Measurements from ENCODE around the gene ZAP70.

The ZAP70 gene

DNA sequence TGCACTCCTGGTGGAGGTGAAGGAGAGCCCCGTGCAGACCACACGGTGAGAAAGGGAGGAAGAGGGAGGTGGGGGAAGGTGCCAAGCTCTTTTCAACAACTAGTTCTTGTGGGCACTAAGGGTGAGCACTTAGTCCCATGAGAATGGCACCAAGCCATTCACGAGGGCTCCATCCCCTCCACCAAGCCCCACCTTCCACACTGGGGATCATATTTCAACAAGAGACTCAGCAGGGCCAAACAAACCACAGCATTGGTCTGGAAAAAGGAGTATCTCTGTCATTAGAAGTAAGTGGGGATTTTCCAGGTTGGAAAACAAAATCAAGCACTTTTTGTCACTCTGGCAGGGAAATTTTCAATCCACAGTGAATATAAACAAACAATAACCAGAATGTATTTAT lies 38.4 kb downstream of the ZAP70 start:
- 82% methylated on average over 2 of the region's 3 CpGs for WGBS (ENCODE audit: insufficient coverage)
- POLR2A ChIA-PET = no interaction called here
- Histone ChIP-seq H3K36me3 (ENCODE audit: control insufficient read depth in 4 of 4, insufficient read depth in 4 of 4, low read length in 3 of 4) (peaks cover 6 to 24% (median 11%) of the 10 kb centered on the region in 4 experiments), H3K27ac (ENCODE audit: insufficient read depth in 1 of 2, low read depth in 1 of 2, low read length in 2 of 2, poor library complexity in 1 of 2, severe bottlenecking in 2 of 2) (no peak overlapping the region), H3K4me1 (ENCODE audit: control extremely low read depth in 1 of 4, control insufficient read depth in 4 of 4, insufficient read depth in 4 of 4, low read length in 3 of 4) (peaks cover 0 to 9% (median 3%) of the 10 kb centered on the region in 4 experiments), H3K27me3 (replicated peaks in 2 of 5; ENCODE audit: control insufficient read depth in 4 of 5, insufficient read depth in 5 of 5, low read length in 4 of 5) (no peaks in the 10 kb centered on the region), H3K9me3 (ENCODE audit: control extremely low read depth in 1 of 5, control insufficient read depth in 4 of 5, insufficient read depth in 2 of 5, low read depth in 1 of 5, low read length in 4 of 5) (no peaks in the 10 kb centered on the region), H3K4me3 (ENCODE audit: control insufficient read depth in 1 of 7, extremely low read depth in 1 of 7, insufficient read depth in 4 of 7, low read depth in 2 of 7, low read length in 6 of 7) (no peak overlapping the region)
- CTCF ChIA-PET = interaction anchor here (1.0 to 4.4 kb wide), 4 partner anchors 12 to 55 kb away, joined by 3 to 39 read pairs (median 4); no protein-coding TSS in a partner anchor
- DNase-seq = no peak

DNA sequence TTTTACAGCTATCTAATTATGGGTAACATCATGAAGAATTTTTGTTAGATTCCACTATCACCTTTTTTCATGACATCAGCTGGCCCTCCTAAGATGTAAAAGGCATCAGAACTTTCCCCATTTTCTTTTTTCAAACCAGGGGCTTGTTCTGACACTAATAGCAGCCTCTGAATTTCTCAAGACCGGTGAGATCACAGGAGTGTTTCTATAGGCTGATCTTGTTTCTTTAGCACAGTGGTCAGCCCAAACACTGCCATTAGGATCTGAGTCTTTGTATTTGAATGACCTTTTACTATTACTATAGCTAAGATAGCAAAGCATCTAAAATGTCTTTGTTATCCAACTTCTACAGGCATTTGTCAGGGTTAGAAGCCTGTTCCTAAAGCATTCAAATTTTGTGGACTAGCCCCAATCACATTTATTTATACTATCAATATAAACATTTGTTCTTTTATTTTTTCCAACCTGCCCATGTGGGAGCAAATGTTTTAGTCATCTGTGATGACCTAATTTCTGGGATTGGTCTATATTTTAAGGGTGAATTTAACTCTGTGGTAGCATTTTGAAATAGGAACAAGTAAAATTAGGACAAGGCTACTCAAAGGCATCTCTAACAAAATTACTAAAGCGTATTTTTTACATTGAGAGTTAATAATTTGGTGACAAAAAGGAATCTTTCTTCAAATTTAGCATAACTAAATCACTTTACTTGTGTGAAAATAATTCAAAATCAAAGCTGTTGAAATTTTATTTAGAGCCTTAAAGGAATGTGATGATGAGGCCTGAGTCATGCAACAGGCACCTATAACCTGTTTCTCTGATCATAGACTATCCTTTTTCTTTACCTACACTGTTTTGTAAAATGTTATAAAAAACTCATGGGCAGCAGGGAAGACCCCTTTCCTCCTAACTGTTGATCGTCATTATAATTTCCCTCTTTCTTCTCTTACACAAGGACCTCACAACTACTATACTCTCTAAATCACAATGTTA lies 39.3 kb downstream of the ZAP70 start:
- H3K36me3 ChIP-seq (ENCODE audit: control insufficient read depth in 4 of 4, insufficient read depth in 4 of 4, low read length in 3 of 4) = peaks cover 8 to 32% (median 18%) of the 10 kb centered on the region in 4 experiments
- no peak for DNase-seq
- H3K27me3 ChIP-seq (replicated peaks in 2 of 5; ENCODE audit: control insufficient read depth in 4 of 5, insufficient read depth in 5 of 5, low read length in 4 of 5) = no peaks in the 10 kb centered on the region
- no peak overlapping the region for H3K4me3 ChIP-seq (ENCODE audit: control insufficient read depth in 1 of 7, extremely low read depth in 1 of 7, insufficient read depth in 4 of 7, low read depth in 2 of 7, low read length in 6 of 7)
- peaks cover 0 to 9% (median 3%) of the 10 kb centered on the region in 4 experiments for H3K4me1 ChIP-seq (ENCODE audit: control extremely low read depth in 1 of 4, control insufficient read depth in 4 of 4, insufficient read depth in 4 of 4, low read length in 3 of 4)
- no peaks in the 10 kb centered on the region for H3K9me3 ChIP-seq (ENCODE audit: control extremely low read depth in 1 of 5, control insufficient read depth in 4 of 5, insufficient read depth in 2 of 5, low read depth in 1 of 5, low read length in 4 of 5)
- ChIA-PET POLR2A (no interaction called here), CTCF (interaction anchor here (1.0 to 4.4 kb wide), 5 partner anchors 13 to 54 kb away, joined by 3 to 39 read pairs (median 3); no protein-coding TSS in a partner anchor)
- H3K27ac ChIP-seq (ENCODE audit: insufficient read depth in 1 of 2, low read depth in 1 of 2, low read length in 2 of 2, poor library complexity in 1 of 2, severe bottlenecking in 2 of 2) = no peak overlapping the region
- WGBS (ENCODE audit: insufficient coverage) = no CpG with 5 or more reads among the region's 3 CpGs

- DNase-seq = no peak
- POLR2A ChIA-PET = interaction anchor here (0.6 to 0.7 kb wide), 2 partner anchors 14 to 51 kb away, joined by 3 read pairs; no protein-coding TSS in a partner anchor
- WGBS (ENCODE audit: insufficient coverage) = 97% methylated on average over 9 of the region's 12 CpGs
- no peaks in the 10 kb centered on the region for H3K9me3 ChIP-seq (ENCODE audit: control extremely low read depth in 1 of 5, control insufficient read depth in 4 of 5, insufficient read depth in 2 of 5, low read depth in 1 of 5, low read length in 4 of 5)
- H3K27me3 ChIP-seq (replicated peaks in 2 of 5; ENCODE audit: control insufficient read depth in 4 of 5, insufficient read depth in 5 of 5, low read length in 4 of 5) = no peaks in the 10 kb centered on the region
- H3K4me1 ChIP-seq (ENCODE audit: control extremely low read depth in 1 of 4, control insufficient read depth in 4 of 4, insufficient read depth in 4 of 4, low read length in 3 of 4) = peaks cover 0 to 6% (median 0%) of the 10 kb centered on the region in 4 experiments
- H3K4me3 ChIP-seq (ENCODE audit: control insufficient read depth in 1 of 7, extremely low read depth in 1 of 7, insufficient read depth in 4 of 7, low read depth in 2 of 7, low read length in 6 of 7) = no peak overlapping the region
- peaks cover 10 to 51% (median 30%) of the 10 kb centered on the region in 4 experiments for H3K36me3 ChIP-seq (ENCODE audit: control insufficient read depth in 4 of 4, insufficient read depth in 4 of 4, low read length in 3 of 4)
- CTCF ChIA-PET = interaction anchor here (0.9 to 1.4 kb wide), 3 partner anchors 9 to 22 kb away, joined by 3 read pairs; no protein-coding TSS in a partner anchor
- H3K27ac ChIP-seq (ENCODE audit: insufficient read depth in 1 of 2, low read depth in 1 of 2, low read length in 2 of 2, poor library complexity in 1 of 2, severe bottlenecking in 2 of 2) = no peak overlapping the region
Observed at GRCh38 chr2:97754690-97755346, 41.4 kb downstream of the ZAP70 start.

- Histone ChIP-seq H3K4me1 (ENCODE audit: control extremely low read depth in 1 of 4, control insufficient read depth in 4 of 4, insufficient read depth in 4 of 4, low read length in 3 of 4) (peaks cover 0 to 12% (median 0%) of the 10 kb centered on the region in 4 experiments), H3K27me3 (replicated peaks in 2 of 5; ENCODE audit: control insufficient read depth in 4 of 5, insufficient read depth in 5 of 5, low read length in 4 of 5) (no peaks in the 10 kb centered on the region), H3K4me3 (ENCODE audit: control insufficient read depth in 1 of 7, extremely low read depth in 1 of 7, insufficient read depth in 4 of 7, low read depth in 2 of 7, low read length in 6 of 7) (no peak overlapping the region), H3K27ac (ENCODE audit: insufficient read depth in 1 of 2, low read depth in 1 of 2, low read length in 2 of 2, poor library complexity in 1 of 2, severe bottlenecking in 2 of 2) (no peak overlapping the region), H3K36me3 (ENCODE audit: control insufficient read depth in 4 of 4, insufficient read depth in 4 of 4, low read length in 3 of 4) (peaks cover 10 to 58% (median 36%) of the 10 kb centered on the region in 4 experiments), H3K9me3 (ENCODE audit: control extremely low read depth in 1 of 5, control insufficient read depth in 4 of 5, insufficient read depth in 2 of 5, low read depth in 1 of 5, low read length in 4 of 5) (no peaks in the 10 kb centered on the region)
- POLR2A ChIA-PET = no interaction called here
- WGBS (ENCODE audit: insufficient coverage) = 100% methylated on average over 2 of the region's 2 CpGs
- DNase-seq = no peak
- CTCF ChIA-PET = interaction anchor here (1.4 kb wide), 1 partner anchor 21 kb away, joined by 3 read pairs; no protein-coding TSS in a partner anchor
Observed at GRCh38 chr2:97755491-97755890, 42.1 kb downstream of the ZAP70 start.

DNA sequence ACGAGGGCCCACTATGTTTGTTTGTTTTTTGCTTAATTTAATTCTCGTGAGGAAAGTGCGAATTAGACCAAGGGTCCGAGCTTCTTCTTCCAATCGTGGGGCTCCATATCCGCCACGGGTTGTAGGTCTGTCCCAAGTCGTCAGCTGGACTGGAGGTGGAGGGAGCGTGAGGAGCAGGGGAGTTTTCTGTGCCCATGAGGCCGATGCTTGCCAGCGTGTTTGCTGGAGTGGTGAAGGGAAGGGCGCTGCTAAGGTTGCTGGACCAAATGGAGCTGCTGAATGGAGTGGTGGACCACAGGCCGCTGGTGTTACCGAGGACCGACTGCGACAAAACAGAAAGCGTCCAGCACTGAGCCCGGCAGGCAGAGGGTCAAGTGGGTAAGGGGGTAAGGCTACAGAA lies 43.7 kb downstream of the ZAP70 start:
- H3K27ac ChIP-seq (ENCODE audit: insufficient read depth in 1 of 2, low read depth in 1 of 2, low read length in 2 of 2, poor library complexity in 1 of 2, severe bottlenecking in 2 of 2) = no peak overlapping the region
- POLR2A ChIA-PET = no interaction called here
- H3K36me3 ChIP-seq (ENCODE audit: control insufficient read depth in 4 of 4, insufficient read depth in 4 of 4, low read length in 3 of 4) = peaks cover 10 to 69% (median 47%) of the 10 kb centered on the region in 4 experiments
- 99% methylated on average over 18 of the region's 18 CpGs for WGBS (ENCODE audit: insufficient coverage)
- no peak overlapping the region for H3K4me3 ChIP-seq (ENCODE audit: control insufficient read depth in 1 of 7, extremely low read depth in 1 of 7, insufficient read depth in 4 of 7, low read depth in 2 of 7, low read length in 6 of 7)
- DNase-seq = no peak
- H3K27me3 ChIP-seq (replicated peaks in 2 of 5; ENCODE audit: control insufficient read depth in 4 of 5, insufficient read depth in 5 of 5, low read length in 4 of 5) = no peaks in the 10 kb centered on the region
- CTCF ChIA-PET = interaction anchor here (1.3 to 1.9 kb wide), 2 partner anchors 11 to 14 kb away, joined by 5 to 7 read pairs; no protein-coding TSS in a partner anchor
- H3K4me1 ChIP-seq (ENCODE audit: control extremely low read depth in 1 of 4, control insufficient read depth in 4 of 4, insufficient read depth in 4 of 4, low read length in 3 of 4) = peaks cover 0 to 27% (median 4%) of the 10 kb centered on the region in 4 experiments
- no peaks in the 10 kb centered on the region for H3K9me3 ChIP-seq (ENCODE audit: control extremely low read depth in 1 of 5, control insufficient read depth in 4 of 5, insufficient read depth in 2 of 5, low read depth in 1 of 5, low read length in 4 of 5)

DNA sequence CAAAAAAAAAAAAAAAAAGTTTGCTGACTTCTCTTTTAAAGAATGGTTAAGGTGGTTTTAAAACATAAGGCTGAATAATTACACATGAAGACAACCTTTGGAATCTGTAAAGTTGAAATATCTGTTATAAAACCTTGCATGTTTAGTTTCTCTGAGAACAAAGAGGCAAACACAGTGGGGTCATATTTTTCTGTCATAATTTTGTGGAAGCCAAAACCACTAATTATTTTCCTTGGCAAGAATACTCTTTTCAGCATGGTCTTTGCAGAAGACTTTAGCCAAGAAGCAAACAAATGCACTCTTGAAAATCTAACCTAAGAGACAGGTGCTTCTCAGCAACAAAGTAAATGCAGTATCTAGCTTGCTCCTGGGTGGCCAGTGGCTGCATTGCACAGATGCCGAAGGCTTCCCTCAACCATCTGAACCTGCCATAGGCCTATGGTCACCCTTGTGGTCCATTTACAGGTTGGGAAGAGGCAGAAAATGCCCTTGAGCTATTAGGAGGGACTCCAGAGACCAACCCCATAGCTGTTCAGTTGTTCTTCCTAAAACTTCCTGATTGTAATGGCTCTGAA lies 44.8 kb downstream of the ZAP70 start:
- POLR2A ChIA-PET = no interaction called here
- no peak for DNase-seq
- Histone ChIP-seq H3K36me3 (ENCODE audit: control insufficient read depth in 4 of 4, insufficient read depth in 4 of 4, low read length in 3 of 4) (peaks cover 10 to 77% (median 49%) of the 10 kb centered on the region in 4 experiments), H3K4me1 (ENCODE audit: control extremely low read depth in 1 of 4, control insufficient read depth in 4 of 4, insufficient read depth in 4 of 4, low read length in 3 of 4) (peaks cover 0 to 27% (median 4%) of the 10 kb centered on the region in 4 experiments), H3K27me3 (replicated peaks in 2 of 5; ENCODE audit: control insufficient read depth in 4 of 5, insufficient read depth in 5 of 5, low read length in 4 of 5) (no peaks in the 10 kb centered on the region), H3K27ac (ENCODE audit: insufficient read depth in 1 of 2, low read depth in 1 of 2, low read length in 2 of 2, poor library complexity in 1 of 2, severe bottlenecking in 2 of 2) (no peak overlapping the region), H3K9me3 (ENCODE audit: control extremely low read depth in 1 of 5, control insufficient read depth in 4 of 5, insufficient read depth in 2 of 5, low read depth in 1 of 5, low read length in 4 of 5) (no peaks in the 10 kb centered on the region), H3K4me3 (ENCODE audit: control insufficient read depth in 1 of 7, extremely low read depth in 1 of 7, insufficient read depth in 4 of 7, low read depth in 2 of 7, low read length in 6 of 7) (no peak overlapping the region)
- CTCF ChIA-PET = interaction anchor here (1.0 to 1.9 kb wide), 2 partner anchors 12 to 17 kb away, joined by 3 to 5 read pairs; no protein-coding TSS in a partner anchor
- 100% methylated on average over 1 of the region's 1 CpG for WGBS (ENCODE audit: insufficient coverage)

All from common myeloid progenitor, CD34-positive (primary cell).